GM19328 (cell line): ENCODE measurements around the gene ZNF343.
"Not testable (repeated sequence)": the region's sequence is repeated elsewhere in the genome, so short reads cannot be mapped to it uniquely, and the experiment has no call there.

Source experiments
- ATAC-seq: cut with Tn5 transposase; IDR thresholded peaks from one replicate; pipeline ENCODE4 v1.9.1; 2021; ENCODE audit warnings: mild to moderate bottlenecking, moderate library complexity; ENCODE audit not compliant: unreplicated experiment

ZNF343 gene

GRCh38 chr20:2521369-2522305 lies 12.9 kb upstream of the ZNF343 start:
- no peak for ATAC-seq

GRCh38 chr20:2520617-2521016 lies 11.9 kb upstream of the ZNF343 start:
- ATAC-seq: no peak

- ATAC-seq: no peak
Observed at GRCh38 chr20:2519115-2519809, 10.5 kb upstream of the ZNF343 start.

GRCh38 chr20:2518558-2518957 lies 9.8 kb upstream of the ZNF343 start:
- no peak for ATAC-seq

- no peak for ATAC-seq
Observed at GRCh38 chr20:2518096-2518495, 9.4 kb upstream of the ZNF343 start.

- no peak for ATAC-seq
Observed at GRCh38 chr20:2516399-2516798, 7.7 kb upstream of the ZNF343 start.

- ATAC-seq: no peak
Observed at GRCh38 chr20:2515203-2515602, 6.5 kb upstream of the ZNF343 start.

- no peak for ATAC-seq
Observed at GRCh38 chr20:2509794-2510193, 1.1 kb upstream of the ZNF343 start.

- no peak for ATAC-seq
Observed at GRCh38 chr20:2509468-2509781, 710 bp upstream of the ZNF343 start.

- ATAC-seq: no peak
Observed at GRCh38 chr20:2507875-2508630, 662 bp downstream of the ZNF343 start.

GRCh38 chr20:2507464-2507863 lies 1.3 kb downstream of the ZNF343 start:
- ATAC-seq: no peak

- ATAC-seq: not testable (repeated sequence)
Observed at GRCh38 chr20:2506426-2506825, 2.3 kb downstream of the ZNF343 start.

- ATAC-seq: not testable (repeated sequence)
Observed at GRCh38 chr20:2504803-2505202, 3.9 kb downstream of the ZNF343 start.

GRCh38 chr20:2502808-2503384 lies 5.8 kb downstream of the ZNF343 start:
- not testable (repeated sequence) for ATAC-seq

GRCh38 chr20:2485661-2486060 lies 23.1 kb downstream of the ZNF343 start:
- ATAC-seq: no peak

GRCh38 chr20:2485080-2485479 lies 23.6 kb downstream of the ZNF343 start:
- no peak for ATAC-seq

GRCh38 chr20:2483504-2483903 lies 25.2 kb downstream of the ZNF343 start:
- ATAC-seq: no peak

GRCh38 chr20:2480381-2480780 lies 28.3 kb downstream of the ZNF343 start:
- no peak for ATAC-seq

- no peak for ATAC-seq
Observed at GRCh38 chr20:2476742-2477615, 31.7 kb downstream of the ZNF343 start.
